AG09309 (cell line): ENCODE data around the gene APOL3.

Experiments used
- DNase-seq: peaks from one replicate; pipeline ENCODE4 v3.0.0-alpha.2; 2010; ENCODE audit warnings: low read depth
- H3K4me3 ChIP-seq: 2 replicates; pipeline ENCODE4 v1.5.1; 2011; ENCODE audit warnings: mild to moderate bottlenecking, low read depth, low read length, moderate library complexity; ENCODE audit not compliant: control insufficient read depth
- TF ChIP-seq, protein P1 (sequence below): IDR thresholded peaks from 2 replicates; pipeline ENCODE4 v1.5.1; 2011; ENCODE audit warnings: mild to moderate bottlenecking, low read depth, low read length, inconsistent platforms; ENCODE audit not compliant: insufficient read depth, control insufficient read depth; ENCODE audit errors: missing control alignments

Gene APOL3

DNA sequence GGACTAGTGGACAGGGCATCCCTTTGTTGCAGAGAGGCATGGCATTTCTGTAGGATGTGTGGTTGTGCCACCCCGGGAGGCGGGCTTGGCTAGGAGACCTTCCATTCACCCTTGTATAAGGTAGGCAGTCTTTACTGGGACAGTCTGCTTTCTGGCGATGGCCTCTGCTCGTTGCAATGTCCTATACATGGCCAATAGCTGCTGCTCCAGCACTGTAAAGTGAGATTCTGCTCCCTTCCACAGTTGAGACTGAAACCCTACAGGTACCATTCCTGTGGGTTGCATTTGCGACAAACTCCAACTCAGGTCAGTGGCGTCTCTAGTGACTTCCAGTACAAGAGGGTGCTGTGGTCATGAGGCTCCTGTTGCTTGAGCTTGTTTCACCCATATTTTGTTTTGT is 20.4 kb upstream of the APOL3 start:
- no peak for DNase-seq
- TF ChIP-seq, protein P1, sequence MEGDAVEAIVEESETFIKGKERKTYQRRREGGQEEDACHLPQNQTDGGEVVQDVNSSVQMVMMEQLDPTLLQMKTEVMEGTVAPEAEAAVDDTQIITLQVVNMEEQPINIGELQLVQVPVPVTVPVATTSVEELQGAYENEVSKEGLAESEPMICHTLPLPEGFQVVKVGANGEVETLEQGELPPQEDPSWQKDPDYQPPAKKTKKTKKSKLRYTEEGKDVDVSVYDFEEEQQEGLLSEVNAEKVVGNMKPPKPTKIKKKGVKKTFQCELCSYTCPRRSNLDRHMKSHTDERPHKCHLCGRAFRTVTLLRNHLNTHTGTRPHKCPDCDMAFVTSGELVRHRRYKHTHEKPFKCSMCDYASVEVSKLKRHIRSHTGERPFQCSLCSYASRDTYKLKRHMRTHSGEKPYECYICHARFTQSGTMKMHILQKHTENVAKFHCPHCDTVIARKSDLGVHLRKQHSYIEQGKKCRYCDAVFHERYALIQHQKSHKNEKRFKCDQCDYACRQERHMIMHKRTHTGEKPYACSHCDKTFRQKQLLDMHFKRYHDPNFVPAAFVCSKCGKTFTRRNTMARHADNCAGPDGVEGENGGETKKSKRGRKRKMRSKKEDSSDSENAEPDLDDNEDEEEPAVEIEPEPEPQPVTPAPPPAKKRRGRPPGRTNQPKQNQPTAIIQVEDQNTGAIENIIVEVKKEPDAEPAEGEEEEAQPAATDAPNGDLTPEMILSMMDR = no peak
- H3K4me3 ChIP-seq = no peak overlapping the region

DNA sequence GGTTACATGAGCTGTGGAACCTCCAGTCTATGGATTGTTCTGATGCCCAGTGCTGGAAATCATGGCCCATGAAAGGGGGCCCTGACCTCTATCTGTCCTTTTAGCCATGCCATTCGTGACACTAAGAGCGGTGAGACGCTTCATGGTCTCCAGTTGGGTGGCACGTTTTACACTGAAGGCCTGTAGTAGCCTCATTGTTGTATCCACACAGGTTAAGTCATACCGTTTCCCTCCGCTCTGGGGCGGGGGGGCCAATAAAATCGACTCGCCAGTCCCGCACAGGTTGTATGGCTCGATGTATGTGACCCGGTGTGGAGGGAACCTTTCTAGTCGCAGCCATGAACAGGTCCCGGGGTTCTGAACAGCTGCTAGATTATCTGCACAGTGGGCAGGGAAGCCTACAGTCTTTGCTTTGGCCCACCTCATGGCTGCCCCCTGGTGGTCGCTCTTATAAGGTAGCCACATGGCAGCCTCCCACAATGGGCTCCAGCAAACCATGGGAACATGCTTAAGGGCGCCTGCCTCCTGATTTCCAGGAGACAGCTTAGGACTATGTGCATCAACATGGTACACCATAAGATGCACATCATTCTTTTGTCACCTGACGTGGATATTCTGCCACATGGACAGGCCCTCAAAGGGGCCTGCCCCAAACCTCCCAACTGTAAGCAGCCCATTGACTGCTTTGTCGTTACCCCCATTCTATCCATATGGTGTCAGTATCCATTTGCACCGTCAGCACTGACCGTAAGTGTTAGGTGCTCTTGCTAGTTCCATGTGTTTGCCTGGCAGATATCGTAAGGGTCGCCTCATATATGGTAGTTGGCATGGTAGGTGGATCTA is 19.7 kb upstream of the APOL3 start:
- no peak for DNase-seq
- TF ChIP-seq, protein P1 = peak; percentile 92
- H3K4me3 ChIP-seq = no peak overlapping the region

DNA sequence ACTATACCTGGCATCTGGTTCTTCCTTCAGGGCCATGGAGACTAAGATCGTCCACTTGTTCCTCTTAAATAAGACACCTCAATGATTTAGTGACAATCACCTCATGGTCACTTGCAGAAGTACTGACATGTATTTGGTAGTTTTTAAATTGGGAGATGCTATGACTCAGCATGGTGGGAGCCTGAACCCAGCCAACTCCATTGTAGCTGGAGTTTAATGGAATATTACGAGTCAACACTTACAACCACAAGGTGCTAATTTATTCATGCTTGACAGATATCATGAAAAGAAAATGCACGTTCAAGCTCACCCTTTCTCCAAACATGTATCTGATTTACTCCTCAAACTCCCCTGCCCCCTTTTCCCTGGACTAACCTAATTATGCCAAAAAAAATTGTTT is 16.6 kb upstream of the APOL3 start:
- TF ChIP-seq, protein P1 = no peak
- DNase-seq = no peak
- no peak overlapping the region for H3K4me3 ChIP-seq

DNA sequence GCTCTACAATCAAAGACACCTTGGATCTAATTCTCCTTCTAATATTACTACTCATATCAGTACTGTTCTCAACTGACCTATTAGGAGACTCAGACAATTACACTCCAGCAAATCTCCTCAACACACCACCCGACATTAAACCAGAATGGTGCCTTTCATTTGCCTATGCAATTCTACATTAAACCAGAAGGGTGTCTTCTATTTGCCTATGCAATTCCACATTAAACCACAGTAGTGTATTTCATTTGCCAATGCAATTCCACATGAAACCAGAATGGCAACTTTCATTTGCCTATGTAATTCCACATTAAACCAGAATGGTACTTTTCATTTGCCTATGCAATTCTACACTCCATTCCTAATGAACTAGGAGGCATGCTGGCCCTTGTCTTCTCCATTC is 15.3 kb upstream of the APOL3 start:
- no peak overlapping the region for H3K4me3 ChIP-seq
- DNase-seq = no peak
- TF ChIP-seq, protein P1 = no peak

DNA sequence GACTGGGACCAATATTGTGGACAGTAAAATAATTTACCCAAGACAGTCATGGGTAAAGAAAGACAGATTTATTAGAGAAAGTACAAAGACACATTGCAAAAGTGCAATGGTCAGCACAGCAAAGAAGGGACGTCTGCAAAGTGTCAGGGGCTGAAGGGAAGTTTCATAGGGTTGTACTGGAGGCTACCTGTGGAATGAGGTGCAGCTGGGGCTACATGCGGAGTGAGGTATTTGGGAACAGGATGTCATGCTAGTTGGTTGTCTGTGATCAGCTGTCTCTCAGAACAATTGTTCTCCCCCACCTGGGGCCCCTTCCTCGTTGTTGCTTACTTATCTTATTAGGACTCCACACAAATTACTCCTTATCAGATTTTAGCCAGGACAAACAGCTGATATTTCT is 11.4 kb upstream of the APOL3 start:
- TF ChIP-seq, protein P1 = no peak
- no peak overlapping the region for H3K4me3 ChIP-seq
- no peak for DNase-seq

DNA sequence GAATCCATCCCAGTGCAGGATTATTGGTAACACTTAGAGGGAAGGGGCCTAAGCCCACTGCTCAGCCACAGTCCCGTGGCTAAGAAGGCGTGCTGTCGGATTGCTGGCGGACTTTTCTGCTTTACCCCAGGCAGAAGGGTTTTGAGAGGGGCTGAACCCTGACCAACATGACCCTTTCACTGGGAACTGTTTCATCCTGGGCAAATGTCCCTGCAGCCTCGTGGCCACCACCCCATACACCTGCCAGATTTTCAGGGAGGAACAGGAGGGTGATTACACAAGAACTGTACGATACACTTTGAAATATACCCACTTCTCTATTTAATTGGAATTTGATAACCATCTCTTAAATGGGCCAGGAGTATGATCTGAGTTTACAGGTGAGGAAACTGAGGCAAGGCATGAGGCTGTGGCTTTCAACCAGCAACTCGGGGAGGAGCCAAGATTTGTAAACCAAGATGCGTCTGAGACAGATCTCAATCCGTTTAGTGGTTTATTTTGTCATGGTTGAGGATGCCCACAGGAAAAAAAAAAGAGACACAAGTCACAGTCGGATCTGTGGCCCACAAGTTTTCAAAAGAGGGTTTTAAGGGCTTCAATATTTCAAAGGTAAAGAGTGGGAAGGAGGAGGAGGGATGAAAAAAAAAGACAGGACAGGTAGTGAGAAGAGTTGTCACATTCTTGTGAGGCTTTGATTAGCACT is 6.1 kb upstream of the APOL3 start:
- H3K4me3 ChIP-seq = no peak overlapping the region
- DNase-seq = no peak
- TF ChIP-seq, protein P1 = no peak
